22Rv1 (cell line): ENCODE measurements around the gene FAM229A.

Experiments used
- H3K27ac ChIP-seq: fragments of 450-650 bp; 2 replicates; pipeline ENCODE4 v1.5.1; 2017
- ZFX ChIP-seq: fragments of 450-650 bp; IDR thresholded peaks from 2 replicates; pipeline ENCODE4 v1.6.1; 2017; ENCODE audit warnings: antibody characterized with exemption, borderline replicate concordance
- TF ChIP-seq, protein P1 (sequence below): fragments of 450-650 bp; IDR thresholded peaks from 2 replicates; pipeline ENCODE4 v1.5.1; 2017; ENCODE audit warnings: mild to moderate bottlenecking

The FAM229A gene

DNA sequence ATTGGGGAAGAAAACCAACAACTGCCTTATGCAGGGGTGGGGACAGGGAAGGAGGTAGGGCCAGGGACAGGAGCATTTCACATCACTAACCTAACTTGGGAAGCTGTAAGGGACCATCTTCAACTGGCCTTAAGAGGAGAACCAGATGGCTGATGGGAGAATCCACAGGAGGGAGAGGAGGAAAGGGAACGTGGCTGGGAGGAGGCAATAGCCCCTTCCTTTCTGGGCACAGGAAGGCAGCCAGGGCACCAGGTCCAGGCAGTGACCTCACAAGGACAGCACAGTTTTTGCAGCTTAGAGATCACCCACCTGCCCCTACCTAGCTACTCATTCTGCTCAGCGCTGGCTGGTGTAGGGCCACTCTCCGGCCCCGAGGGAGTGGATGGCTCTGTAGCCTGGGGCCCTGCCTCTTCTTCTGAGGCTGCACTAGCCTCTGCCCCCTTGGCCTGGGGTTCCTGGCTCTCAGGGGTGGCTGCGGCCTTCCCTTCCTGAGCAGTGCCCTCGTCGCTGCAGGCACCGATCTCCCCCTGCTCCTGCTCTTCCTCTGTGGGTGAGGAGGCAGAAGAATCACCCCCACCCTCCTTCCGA is 27.9 kb downstream of the FAM229A start:
- H3K27ac ChIP-seq, result peak overlapping the region; percentile 89
- no peak for TF ChIP-seq ZFX
- TF ChIP-seq, protein P1, sequence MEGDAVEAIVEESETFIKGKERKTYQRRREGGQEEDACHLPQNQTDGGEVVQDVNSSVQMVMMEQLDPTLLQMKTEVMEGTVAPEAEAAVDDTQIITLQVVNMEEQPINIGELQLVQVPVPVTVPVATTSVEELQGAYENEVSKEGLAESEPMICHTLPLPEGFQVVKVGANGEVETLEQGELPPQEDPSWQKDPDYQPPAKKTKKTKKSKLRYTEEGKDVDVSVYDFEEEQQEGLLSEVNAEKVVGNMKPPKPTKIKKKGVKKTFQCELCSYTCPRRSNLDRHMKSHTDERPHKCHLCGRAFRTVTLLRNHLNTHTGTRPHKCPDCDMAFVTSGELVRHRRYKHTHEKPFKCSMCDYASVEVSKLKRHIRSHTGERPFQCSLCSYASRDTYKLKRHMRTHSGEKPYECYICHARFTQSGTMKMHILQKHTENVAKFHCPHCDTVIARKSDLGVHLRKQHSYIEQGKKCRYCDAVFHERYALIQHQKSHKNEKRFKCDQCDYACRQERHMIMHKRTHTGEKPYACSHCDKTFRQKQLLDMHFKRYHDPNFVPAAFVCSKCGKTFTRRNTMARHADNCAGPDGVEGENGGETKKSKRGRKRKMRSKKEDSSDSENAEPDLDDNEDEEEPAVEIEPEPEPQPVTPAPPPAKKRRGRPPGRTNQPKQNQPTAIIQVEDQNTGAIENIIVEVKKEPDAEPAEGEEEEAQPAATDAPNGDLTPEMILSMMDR, result no peak

DNA sequence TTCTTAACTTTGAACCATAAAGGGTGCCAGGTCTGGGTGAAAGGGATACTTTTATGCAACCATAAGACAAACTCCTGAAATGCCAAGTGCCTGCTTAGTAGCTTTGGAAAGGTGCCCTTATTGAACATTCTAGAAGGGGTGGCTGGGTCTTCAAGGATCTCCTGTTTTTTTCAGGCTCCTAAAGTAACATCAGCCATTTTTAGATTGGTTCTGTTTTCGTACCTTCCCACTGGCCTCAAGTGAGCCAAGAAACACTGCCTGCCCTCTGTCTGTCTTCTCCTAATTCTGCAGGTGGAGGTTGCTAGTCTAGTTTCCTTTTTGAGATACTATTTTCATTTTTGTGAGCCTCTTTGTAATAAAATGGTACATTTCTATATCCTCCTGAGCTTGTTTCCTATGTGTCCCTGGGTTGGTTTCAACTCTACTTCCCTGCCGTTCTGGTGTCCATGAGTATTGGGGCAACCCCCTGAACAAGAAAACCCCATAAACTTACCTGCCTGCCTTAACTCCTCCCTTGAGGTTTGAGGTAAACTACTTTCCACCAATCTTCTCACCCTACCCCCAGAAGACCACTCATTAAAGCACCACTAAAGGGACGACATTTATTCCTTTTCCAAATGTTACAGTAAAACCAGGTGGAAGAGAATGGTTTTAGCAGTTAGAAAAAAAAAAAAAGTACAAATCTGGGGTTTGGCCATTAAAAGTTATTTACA is 28.9 kb downstream of the FAM229A start:
- peak overlapping the region; percentile 89 for H3K27ac ChIP-seq
- TF ChIP-seq ZFX, result no peak
- TF ChIP-seq, protein P1, result no peak

DNA sequence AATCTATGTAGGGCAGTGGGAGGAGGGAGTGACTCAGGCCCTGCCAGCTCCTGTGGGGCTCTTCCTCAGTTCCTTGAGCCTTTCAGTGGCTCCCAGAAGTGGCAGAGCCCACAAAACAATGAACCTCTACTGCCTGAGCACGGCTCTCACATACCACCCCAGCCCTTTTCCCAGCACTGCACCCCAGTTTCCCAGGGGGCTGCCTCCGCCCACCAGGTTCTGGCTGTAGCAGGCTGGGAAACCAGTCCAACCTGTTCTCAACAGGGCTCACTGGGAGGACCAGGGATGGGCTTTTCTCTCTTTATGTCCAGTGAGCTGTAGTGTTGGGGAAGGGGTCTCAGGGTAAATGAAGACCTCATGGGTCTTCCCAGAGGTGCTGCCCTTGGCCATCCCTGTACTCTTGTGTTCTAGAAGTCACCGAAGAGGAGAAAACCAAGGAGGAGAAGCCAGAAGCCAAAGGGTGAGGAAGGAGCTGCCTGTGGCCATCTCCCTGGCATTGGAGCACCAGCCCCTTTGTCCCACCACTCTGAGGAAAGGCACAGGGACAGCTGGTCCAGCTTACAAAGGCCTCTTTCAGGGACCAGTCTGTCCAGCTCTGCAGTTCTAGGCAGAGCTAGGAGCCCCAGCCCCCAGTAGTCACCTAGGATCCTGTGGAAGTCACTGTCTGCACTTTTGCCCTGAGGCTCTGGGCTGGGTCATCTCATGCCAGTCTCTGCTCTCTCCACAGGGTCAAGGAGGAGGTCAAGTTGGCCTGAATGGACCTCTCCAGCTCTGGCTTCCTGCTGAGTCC is 29.8 kb downstream of the FAM229A start:
- H3K27ac ChIP-seq, result peak overlapping the region; percentile 89
- TF ChIP-seq, protein P1, result no peak
- no peak for TF ChIP-seq ZFX

DNA sequence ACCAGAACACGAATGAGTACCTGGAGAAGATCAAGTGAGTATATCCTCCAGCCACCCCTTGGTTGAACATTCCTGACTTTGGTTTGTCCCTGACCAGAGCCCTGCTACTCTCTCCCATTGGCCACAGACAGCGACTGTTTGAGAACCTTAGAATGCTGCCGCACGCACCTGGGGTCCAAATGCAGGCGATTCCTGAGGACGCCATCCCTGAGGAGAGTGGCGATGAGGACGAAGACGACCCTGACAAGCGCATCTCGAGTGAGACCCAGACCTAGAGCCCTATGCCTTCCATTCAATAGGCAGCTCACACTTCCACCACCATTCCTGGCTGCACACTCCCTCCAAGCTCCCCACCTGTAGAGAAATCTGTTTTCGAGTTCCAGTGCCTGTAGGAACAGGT is 30.7 kb downstream of the FAM229A start:
- TF ChIP-seq, protein P1, result no peak
- no peak for TF ChIP-seq ZFX
- H3K27ac ChIP-seq, result peak overlapping the region; percentile 89

DNA sequence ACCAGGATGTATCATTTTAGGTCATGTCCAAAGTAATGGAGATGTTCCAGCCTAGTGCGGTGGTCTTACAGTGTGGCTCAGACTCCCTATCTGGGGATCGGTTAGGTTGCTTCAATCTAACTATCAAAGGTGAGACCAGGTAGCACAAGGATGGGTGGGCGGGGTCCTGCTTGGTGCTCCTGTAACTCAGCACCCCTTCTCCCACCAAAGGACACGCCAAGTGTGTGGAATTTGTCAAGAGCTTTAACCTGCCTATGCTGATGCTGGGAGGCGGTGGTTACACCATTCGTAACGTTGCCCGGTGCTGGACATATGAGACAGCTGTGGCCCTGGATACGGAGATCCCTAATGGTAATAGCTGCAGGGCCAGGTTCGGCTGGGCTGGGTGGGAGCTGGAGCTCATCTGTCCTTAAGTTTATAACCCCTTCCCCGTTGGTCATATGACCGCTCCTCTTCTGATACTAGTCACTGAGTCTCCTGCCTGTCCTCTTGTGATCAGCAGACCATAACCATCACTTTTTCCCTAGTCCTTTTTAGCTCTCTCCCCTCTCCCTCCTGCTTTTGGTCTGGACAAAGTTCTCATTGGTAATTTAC is 31.6 kb downstream of the FAM229A start:
- TF ChIP-seq ZFX, result no peak
- TF ChIP-seq, protein P1, result no peak
- H3K27ac ChIP-seq, result peak overlapping the region; percentile 89

DNA sequence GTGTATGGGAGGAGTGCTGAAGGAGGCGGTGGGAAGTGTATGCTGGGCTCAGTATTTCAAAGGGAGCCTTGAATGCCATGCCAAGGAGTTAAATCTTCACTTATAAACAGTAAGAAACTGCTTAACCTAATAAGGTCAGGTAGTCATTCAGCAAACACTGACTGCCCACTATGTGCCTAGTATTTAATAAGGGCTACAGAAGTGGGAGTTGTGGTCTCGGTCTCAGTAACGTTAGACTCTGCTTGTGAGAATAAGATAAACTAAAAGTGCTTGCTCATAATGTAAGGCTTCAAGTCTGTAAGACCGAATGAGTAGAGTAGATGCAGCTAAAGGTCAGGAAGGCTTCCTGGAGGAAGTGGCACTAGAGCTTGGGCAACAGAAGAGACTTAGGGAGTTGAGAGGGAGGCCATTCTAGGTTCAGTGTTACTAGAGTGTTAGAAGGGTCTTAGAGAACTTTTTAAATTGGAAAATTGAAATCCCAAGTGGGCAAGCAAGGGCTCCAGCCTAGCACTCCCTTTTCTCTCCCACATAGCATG is 32.3 kb downstream of the FAM229A start:
- TF ChIP-seq, protein P1, result no peak
- TF ChIP-seq ZFX, result no peak
- peak overlapping the region; percentile 89; the same call in 1 of the 2 replicates for H3K27ac ChIP-seq
